ENCODE data around the gene TBX10.

TBX10 gene

GRCh38 chr11:67584881-67585873 lies 54.4 kb downstream of the TBX10 start:
- Histone ChIP-seq H3K9ac (no peak overlapping the region), H3K36me3 (ENCODE audit: control insufficient read depth, insufficient read depth, low read length) (no peaks in the 10 kb centered on the region), H3K4me3 (ENCODE audit: low read depth, low read length) (peak overlapping the region; percentile 57)

DNA sequence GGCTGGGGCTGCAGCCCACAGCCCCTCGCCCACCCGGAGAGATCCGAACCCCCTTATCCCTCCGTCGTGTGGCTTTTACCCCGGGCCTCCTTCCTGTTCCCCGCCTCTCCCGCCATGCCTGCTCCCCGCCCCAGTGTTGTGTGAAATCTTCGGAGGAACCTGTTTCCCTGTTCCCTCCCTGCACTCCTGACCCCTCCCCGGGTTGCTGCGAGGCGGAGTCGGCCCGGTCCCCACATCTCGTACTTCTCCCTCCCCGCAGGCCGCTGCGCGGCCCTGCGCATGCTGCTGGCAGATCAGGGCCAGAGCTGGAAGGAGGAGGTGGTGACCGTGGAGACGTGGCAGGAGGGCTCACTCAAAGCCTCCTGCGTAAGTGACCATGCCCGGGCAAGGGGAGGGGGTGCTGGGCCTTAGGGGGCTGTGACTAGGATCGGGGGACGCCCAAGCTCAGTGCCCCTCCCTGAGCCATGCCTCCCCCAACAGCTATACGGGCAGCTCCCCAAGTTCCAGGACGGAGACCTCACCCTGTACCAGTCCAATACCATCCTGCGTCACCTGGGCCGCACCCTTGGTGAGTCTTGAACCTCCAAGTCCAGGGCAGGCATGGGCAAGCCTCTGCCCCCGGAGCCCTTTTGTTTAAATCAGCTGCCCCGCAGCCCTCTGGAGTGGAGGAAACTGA lies 55.2 kb downstream of the TBX10 start:
- H3K9me3 ChIP-seq (ENCODE audit: control insufficient read depth, low read length), result no peaks in the 10 kb centered on the region
- peak overlapping the region; percentile 75 for H2AFZ ChIP-seq
- H3K27ac ChIP-seq, result peak overlapping the region; percentile 84
- peak overlapping the region; percentile 57 for H3K4me3 ChIP-seq (ENCODE audit: low read depth, low read length)
- no peaks in the 10 kb centered on the region for H3K27me3 ChIP-seq (ENCODE audit: control insufficient read depth, insufficient read depth, low read length)
- no peaks in the 10 kb centered on the region for H3K79me2 ChIP-seq
- no peak for TF ChIP-seq CTCF (IDR thresholded peaks at IDR 0.05)
- no peaks in the 10 kb centered on the region for H3K36me3 ChIP-seq (ENCODE audit: control insufficient read depth, insufficient read depth, low read length)
- H3K4me2 ChIP-seq (ENCODE audit: low read length), result peak overlapping the region; percentile 75
- H3K4me1 ChIP-seq, result peaks cover 5% of the 10 kb centered on the region
- no peak overlapping the region for H3K9ac ChIP-seq

More at GRCh38 chr11:67584881-67585873, 54.4 kb downstream of the TBX10 start:
- H2AFZ ChIP-seq, result no peak overlapping the region
- no peaks in the 10 kb centered on the region for H3K79me2 ChIP-seq
- H3K9me3 ChIP-seq (ENCODE audit: control insufficient read depth, low read length), result no peaks in the 10 kb centered on the region
- peaks cover 5% of the 10 kb centered on the region for H3K4me1 ChIP-seq
- H3K27me3 ChIP-seq (ENCODE audit: control insufficient read depth, insufficient read depth, low read length), result no peaks in the 10 kb centered on the region
- peak overlapping the region; percentile 75 for H3K4me2 ChIP-seq (ENCODE audit: low read length)
- H3K27ac ChIP-seq, result peak overlapping the region; percentile 84
- TF ChIP-seq CTCF (IDR thresholded peaks at IDR 0.05), result no peak

DNA sequence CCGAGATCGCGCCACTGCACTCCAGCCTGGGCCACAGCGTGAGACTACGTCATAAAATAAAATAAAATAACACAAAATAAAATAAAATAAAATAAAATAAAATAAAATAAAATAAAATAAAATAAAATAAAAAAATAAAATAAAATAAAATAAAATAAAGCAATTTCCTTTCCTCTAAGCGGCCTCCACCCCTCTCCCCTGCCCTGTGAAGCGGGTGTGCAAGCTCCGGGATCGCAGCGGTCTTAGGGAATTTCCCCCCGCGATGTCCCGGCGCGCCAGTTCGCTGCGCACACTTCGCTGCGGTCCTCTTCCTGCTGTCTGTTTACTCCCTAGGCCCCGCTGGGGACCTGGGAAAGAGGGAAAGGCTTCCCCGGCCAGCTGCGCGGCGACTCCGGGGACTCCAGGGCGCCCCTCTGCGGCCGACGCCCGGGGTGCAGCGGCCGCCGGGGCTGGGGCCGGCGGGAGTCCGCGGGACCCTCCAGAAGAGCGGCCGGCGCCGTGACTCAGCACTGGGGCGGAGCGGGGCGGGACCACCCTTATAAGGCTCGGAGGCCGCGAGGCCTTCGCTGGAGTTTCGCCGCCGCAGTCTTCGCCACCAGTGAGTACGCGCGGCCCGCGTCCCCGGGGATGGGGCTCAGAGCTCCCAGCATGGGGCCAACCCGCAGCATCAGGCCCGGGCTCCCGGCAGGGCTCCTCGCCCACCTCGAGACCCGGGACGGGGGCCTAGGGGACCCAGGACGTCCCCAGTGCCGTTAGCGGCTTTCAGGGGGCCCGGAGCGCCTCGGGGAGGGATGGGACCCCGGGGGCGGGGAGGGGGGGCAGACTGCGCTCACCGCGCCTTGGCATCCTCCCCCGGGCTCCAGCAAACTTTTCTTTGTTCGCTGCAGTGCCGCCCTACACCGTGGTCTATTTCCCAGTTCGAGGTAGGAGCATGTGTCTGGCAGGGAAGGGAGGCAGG lies 56.0 kb downstream of the TBX10 start, which contains the start of gene GSTP1:
Gene GSTP1, plus strand, starts transcription at position 566 of the 958 bp plus-strand sequence. Its CDS starts 32 bp downstream, at position 598.
- H3K9ac ChIP-seq, result peak within 1 kb of the TSS; percentile 28
- peak within 1 kb of the TSS; percentile 57 for H3K4me3 ChIP-seq (ENCODE audit: low read depth, low read length)
- no peaks in the 10 kb centered on the region for H3K79me2 ChIP-seq
- peak within 1 kb of the TSS; percentile 84 for H3K27ac ChIP-seq
- H3K4me1 ChIP-seq, result peaks cover 5% of the 10 kb centered on the region
- H3K9me3 ChIP-seq (ENCODE audit: control insufficient read depth, low read length), result no peaks in the 10 kb centered on the region
- no peaks in the 10 kb centered on the region for H3K27me3 ChIP-seq (ENCODE audit: control insufficient read depth, insufficient read depth, low read length)
- no peaks in the 10 kb centered on the region for H3K36me3 ChIP-seq (ENCODE audit: control insufficient read depth, insufficient read depth, low read length)
- TF ChIP-seq CTCF (IDR thresholded peaks at IDR 0.05), result peak; percentile 69
- peak within 1 kb of the TSS; percentile 75 for H3K4me2 ChIP-seq (ENCODE audit: low read length)
- peak within 1 kb of the TSS; percentile 75 for H2AFZ ChIP-seq

- Histone ChIP-seq H2AFZ (peak overlapping the region; percentile 46), H3K27me3 (ENCODE audit: control insufficient read depth, insufficient read depth, low read length) (no peaks in the 10 kb centered on the region), H3K36me3 (ENCODE audit: control insufficient read depth, insufficient read depth, low read length) (no peaks in the 10 kb centered on the region), H3K79me2 (no peaks in the 10 kb centered on the region), H3K4me1 (peaks cover 5% of the 10 kb centered on the region), H3K9me3 (ENCODE audit: control insufficient read depth, low read length) (no peaks in the 10 kb centered on the region), H3K9ac (no peak overlapping the region), H3K4me3 (ENCODE audit: low read depth, low read length) (peak overlapping the region; percentile 14), H3K4me2 (ENCODE audit: low read length) (peak overlapping the region; percentile 33), H3K27ac (peak overlapping the region; percentile 84)
- no peak for TF ChIP-seq CTCF (IDR thresholded peaks at IDR 0.05)
Observed at GRCh38 chr11:67582011-67582410, 57.6 kb downstream of the TBX10 start.

Data from parathyroid adenoma (tissue), 2 donors.